Omental fat pad (tissue), 4 donors: Measurements from ENCODE around the gene WDFY2. TPM values are rescaled to one million over a fixed set of nuclear protein-coding genes. Genes with fewer than 3 reads are reported as not detected.
A peak's percentile ranks its signal among the peaks of the same experiment; 100 is the strongest.
"Not testable (repeated sequence)": the region's sequence is repeated elsewhere in the genome, so short reads cannot be mapped to it uniquely, and the experiment has no call there.

ENCODE experiments used
- ATAC-seq: fragments of 150-250 bp; one replicate; pipeline ENCODE4 v1.9.1; 2016; ENCODE audit warnings: mild to moderate bottlenecking, moderate library complexity; ENCODE audit not compliant: low FRiP score
- DNase-seq: peaks from one replicate; pipeline ENCODE4 v3.0.0-alpha.2; 2019; ENCODE audit warnings: low spot score
- total RNA-seq, 4 donors: library from RNA; depleted of rRNA; stranded (reverse); fragments of >200 nt; gene quantifications; one replicate each; pipeline ENCODE4 v1.1.0, GENCODE V29; 2016
- TF ChIP-seq, protein P1 (sequence below), 3 donors: fragments of 450-650 bp; IDR thresholded peaks; one replicate each; pipeline ENCODE4 v1.5.1; 2016 to 2017; ENCODE audit warnings: antibody characterized with exemption in 3 of 3, mild to moderate bottlenecking in 3 of 3, moderate library complexity in 2 of 3

The WDFY2 gene
- total RNA-seq, 4 donors from 2014 or later, result 13.3 to 26.6 (median 15.8) TPM

GRCh38 chr13:51643105-51643881 lies 59.0 kb downstream of the WDFY2 start:
- TF ChIP-seq, protein P1, sequence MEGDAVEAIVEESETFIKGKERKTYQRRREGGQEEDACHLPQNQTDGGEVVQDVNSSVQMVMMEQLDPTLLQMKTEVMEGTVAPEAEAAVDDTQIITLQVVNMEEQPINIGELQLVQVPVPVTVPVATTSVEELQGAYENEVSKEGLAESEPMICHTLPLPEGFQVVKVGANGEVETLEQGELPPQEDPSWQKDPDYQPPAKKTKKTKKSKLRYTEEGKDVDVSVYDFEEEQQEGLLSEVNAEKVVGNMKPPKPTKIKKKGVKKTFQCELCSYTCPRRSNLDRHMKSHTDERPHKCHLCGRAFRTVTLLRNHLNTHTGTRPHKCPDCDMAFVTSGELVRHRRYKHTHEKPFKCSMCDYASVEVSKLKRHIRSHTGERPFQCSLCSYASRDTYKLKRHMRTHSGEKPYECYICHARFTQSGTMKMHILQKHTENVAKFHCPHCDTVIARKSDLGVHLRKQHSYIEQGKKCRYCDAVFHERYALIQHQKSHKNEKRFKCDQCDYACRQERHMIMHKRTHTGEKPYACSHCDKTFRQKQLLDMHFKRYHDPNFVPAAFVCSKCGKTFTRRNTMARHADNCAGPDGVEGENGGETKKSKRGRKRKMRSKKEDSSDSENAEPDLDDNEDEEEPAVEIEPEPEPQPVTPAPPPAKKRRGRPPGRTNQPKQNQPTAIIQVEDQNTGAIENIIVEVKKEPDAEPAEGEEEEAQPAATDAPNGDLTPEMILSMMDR (IDR thresholded peaks at IDR 0.05), result no peak
- ATAC-seq, result no peak
- DNase-seq, result no peak

- no peak for ATAC-seq
- no peak for DNase-seq
- TF ChIP-seq, protein P1 (IDR thresholded peaks at IDR 0.05), result no peak
These were observed 59.6 kb downstream of the WDFY2 start for GRCh38 chr13:51643882-51644281.

GRCh38 chr13:51644654-51645053 lies 60.4 kb downstream of the WDFY2 start:
- ATAC-seq (no peak), DNase-seq (no peak)
- TF ChIP-seq, protein P1 (IDR thresholded peaks at IDR 0.05), result no peak

GRCh38 chr13:51645154-51645650 lies 60.9 kb downstream of the WDFY2 start:
- peak; percentile 75 for ATAC-seq
- DNase-seq, result no peak
- TF ChIP-seq, protein P1 (IDR thresholded peaks at IDR 0.05), result no peak

DNA sequence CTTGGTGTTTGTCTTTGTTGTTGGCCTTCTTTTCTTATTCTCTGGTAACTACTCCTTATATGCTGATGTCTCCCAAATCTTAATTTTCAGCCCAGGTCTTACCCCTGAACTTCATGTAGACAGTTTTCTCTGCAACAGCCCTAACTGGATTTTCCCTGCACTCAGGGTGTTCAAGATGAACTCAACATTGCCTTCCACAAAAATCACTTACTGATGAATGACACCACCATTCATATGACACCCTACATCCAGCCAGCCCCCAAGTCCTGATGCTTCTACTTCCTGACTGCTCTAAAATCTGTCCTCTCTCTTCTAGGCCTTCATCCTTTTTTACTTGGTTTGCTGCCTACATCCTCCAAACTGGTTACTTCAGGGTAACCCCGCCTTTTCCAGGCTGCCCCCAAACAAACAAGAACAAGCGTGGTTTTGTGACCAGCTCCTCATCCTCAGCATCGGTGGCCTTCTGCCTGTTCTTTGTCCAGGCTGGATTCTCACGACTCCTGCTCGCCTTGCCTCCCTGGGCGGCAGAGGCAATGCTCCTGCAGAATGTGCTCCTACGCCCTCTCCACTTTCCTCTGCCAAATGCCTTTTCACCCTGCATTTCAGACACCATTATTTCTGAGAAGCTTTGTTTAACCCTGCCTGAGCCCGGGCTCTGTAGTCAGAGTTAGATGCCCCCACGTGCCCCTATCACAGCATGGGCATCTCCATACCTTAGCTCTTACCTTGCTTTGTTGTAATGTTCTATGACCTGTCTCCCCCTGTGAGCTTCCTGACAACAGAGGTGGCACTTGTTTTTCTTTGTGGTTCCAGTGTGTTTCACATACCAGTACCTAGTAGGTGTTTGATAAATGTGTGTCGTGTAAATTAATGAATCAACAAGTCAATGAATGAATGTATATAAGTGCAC lies 61.8 kb downstream of the WDFY2 start:
- TF ChIP-seq, protein P1 (IDR thresholded peaks at IDR 0.05), result no peak
- ATAC-seq (no peak), DNase-seq (no peak)

DNA sequence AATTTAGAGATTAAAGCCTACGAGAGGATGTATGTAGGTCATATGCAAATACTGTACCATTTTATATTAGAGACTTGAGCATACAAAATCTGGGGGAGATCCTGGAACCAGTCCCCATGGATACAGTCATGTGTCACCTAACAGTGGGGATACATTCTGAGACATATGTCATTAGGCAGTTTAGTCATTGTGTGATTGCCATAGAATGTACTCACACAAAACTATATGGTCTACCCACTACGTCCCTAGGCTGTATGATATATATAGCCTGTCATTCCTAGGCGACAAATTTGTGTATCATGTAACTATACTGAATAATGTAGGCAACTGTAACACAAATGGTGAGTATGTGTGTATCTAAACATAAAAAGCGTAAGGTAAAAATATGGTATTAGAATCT lies 62.8 kb downstream of the WDFY2 start:
- ATAC-seq (no peak), DNase-seq (no peak)
- TF ChIP-seq, protein P1 (IDR thresholded peaks at IDR 0.05), result no peak

DNA sequence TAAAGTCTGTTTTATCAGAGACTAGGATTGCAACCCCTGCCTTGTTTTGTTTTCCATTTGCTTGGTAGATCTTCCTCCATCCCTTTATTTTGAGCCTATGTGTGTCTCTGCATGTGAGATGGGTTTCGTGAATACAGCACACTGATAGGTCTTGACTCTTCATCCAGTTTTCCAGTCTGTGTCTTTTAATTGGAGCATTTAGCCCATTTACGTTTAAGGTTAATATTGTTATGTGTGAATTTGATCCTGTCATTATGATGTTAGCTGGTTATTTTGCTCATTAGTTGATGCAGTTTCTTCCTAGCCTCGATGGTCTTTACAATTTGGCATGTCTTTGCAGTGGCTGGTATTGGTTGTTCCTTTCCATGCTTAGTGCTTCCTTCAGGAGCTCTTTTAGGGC lies 67.9 kb downstream of the WDFY2 start:
- not testable (repeated sequence) for ATAC-seq, DNase-seq
